Mucosa of stomach (tissue), 1 donor: Measurements from ENCODE around the gene POP7.
"Not testable (repeated sequence)": the region's sequence is repeated elsewhere in the genome, so short reads cannot be mapped to it uniquely, and the experiment has no call there.

Source experiments
- H3K27me3 ChIP-seq: one replicate; pipeline ENCODE4 v1.7.0; 2013; ENCODE audit warnings: mild to moderate bottlenecking, low read length; ENCODE audit not compliant: control insufficient read depth, insufficient read depth
- H3K36me3 ChIP-seq: one replicate; pipeline ENCODE4 v1.7.0; 2013; ENCODE audit warnings: low read length; ENCODE audit not compliant: control insufficient read depth, insufficient read depth
- H3K4me1 ChIP-seq: one replicate; pipeline ENCODE4 v1.7.0; 2013; ENCODE audit warnings: mild to moderate bottlenecking, low read length; ENCODE audit not compliant: control insufficient read depth, insufficient read depth
- H3K4me3 ChIP-seq: one replicate; pipeline ENCODE4 v1.7.0; 2013; ENCODE audit warnings: low read length
- H3K9ac ChIP-seq: one replicate; pipeline ENCODE4 v1.7.0; 2013; ENCODE audit warnings: mild to moderate bottlenecking, low read length, moderate library complexity
- H3K9me3 ChIP-seq: one replicate; pipeline ENCODE4 v1.7.0; 2013; ENCODE audit warnings: mild to moderate bottlenecking, low read length, moderate library complexity; ENCODE audit not compliant: control insufficient read depth
- donor health status: Pancreatic carcinoma.

POP7 gene

GRCh38 chr7:100706672-100707311, 871 bp downstream of the POP7 start:
- peak overlapping the region; percentile 89 for H3K4me3 ChIP-seq
- H3K4me1 ChIP-seq = peaks cover 13% of the 10 kb centered on the region
- H3K36me3 ChIP-seq = no peaks in the 10 kb centered on the region
- peak overlapping the region; percentile 95 for H3K9ac ChIP-seq
- H3K9me3 ChIP-seq = no peaks in the 10 kb centered on the region
- no peaks in the 10 kb centered on the region for H3K27me3 ChIP-seq

DNA sequence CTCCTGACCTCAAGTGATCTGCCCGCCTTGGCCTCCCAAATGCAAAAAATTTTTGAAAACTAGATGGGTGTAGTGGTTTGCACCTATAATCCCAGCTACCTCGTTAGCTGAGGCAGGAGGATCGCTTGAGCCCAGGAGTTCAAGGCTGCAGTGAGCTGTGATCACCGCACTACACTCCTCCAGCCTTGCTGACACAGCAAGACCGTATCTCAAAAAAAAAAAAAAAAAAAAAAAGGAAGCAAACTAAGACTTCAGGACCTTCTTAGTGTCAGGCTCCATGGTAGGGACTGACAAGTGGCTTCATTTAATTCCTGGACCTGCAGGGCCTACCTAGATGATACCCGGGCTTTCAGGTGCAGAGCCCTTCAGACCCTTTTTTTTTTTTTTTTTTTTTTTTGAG, 2.5 kb downstream of the POP7 start:
- Histone ChIP-seq H3K4me3 (no peak overlapping the region), H3K9ac (no peak overlapping the region), H3K27me3 (no peaks in the 10 kb centered on the region), H3K36me3 (no peaks in the 10 kb centered on the region), H3K4me1 (peaks cover 13% of the 10 kb centered on the region), H3K9me3 (no peaks in the 10 kb centered on the region)

- Histone ChIP-seq H3K4me3 (no peak overlapping the region), H3K27me3 (no peaks in the 10 kb centered on the region), H3K4me1 (peaks cover 7% of the 10 kb centered on the region), H3K9me3 (no peaks in the 10 kb centered on the region), H3K9ac (no peak overlapping the region), H3K36me3 (no peaks in the 10 kb centered on the region)
These were observed 4.5 kb downstream of the POP7 start for GRCh38 chr7:100710452-100710851.

GRCh38 chr7:100711369-100711768, 5.4 kb downstream of the POP7 start:
- H3K4me3 ChIP-seq = no peak overlapping the region
- H3K27me3 ChIP-seq = no peaks in the 10 kb centered on the region
- peaks cover 7% of the 10 kb centered on the region for H3K4me1 ChIP-seq
- no peak overlapping the region for H3K9ac ChIP-seq
- no peaks in the 10 kb centered on the region for H3K9me3 ChIP-seq
- H3K36me3 ChIP-seq = no peaks in the 10 kb centered on the region

GRCh38 chr7:100714725-100715124, 8.8 kb downstream of the POP7 start:
- H3K36me3 ChIP-seq = no peaks in the 10 kb centered on the region
- H3K4me3 ChIP-seq = no peak overlapping the region
- no peaks in the 10 kb centered on the region for H3K9me3 ChIP-seq
- no peaks in the 10 kb centered on the region for H3K4me1 ChIP-seq
- H3K9ac ChIP-seq = no peak overlapping the region
- peaks cover 4% of the 10 kb centered on the region for H3K27me3 ChIP-seq

- not testable (repeated sequence) for H3K36me3 ChIP-seq, H3K9ac ChIP-seq, H3K4me3 ChIP-seq, H3K9me3 ChIP-seq, H3K4me1 ChIP-seq
- peaks cover 27% of the 10 kb centered on the region for H3K27me3 ChIP-seq
These were observed 11.2 kb downstream of the POP7 start for GRCh38 chr7:100717073-100717472.

GRCh38 chr7:100719523-100720278, 13.8 kb downstream of the POP7 start:
- Histone ChIP-seq H3K36me3 (no peaks in the 10 kb centered on the region), H3K4me3 (no peak overlapping the region), H3K9ac (no peak overlapping the region), H3K4me1 (no peaks in the 10 kb centered on the region), H3K9me3 (no peaks in the 10 kb centered on the region), H3K27me3 (peaks cover 45% of the 10 kb centered on the region)

- Histone ChIP-seq H3K4me1 (peaks cover 4% of the 10 kb centered on the region), H3K36me3 (no peaks in the 10 kb centered on the region), H3K9ac (no peak within 1 kb of the TSS), H3K4me3 (no peak within 1 kb of the TSS), H3K27me3 (peaks cover 45% of the 10 kb centered on the region), H3K9me3 (no peaks in the 10 kb centered on the region)
These were observed 14.4 kb downstream of the POP7 start, which contains the start of gene EPO for GRCh38 chr7:100720279-100720670. Gene EPO, plus strand, starts transcription at chr7:100720468. Its CDS starts 513 bp downstream, at chr7:100720981.

DNA sequence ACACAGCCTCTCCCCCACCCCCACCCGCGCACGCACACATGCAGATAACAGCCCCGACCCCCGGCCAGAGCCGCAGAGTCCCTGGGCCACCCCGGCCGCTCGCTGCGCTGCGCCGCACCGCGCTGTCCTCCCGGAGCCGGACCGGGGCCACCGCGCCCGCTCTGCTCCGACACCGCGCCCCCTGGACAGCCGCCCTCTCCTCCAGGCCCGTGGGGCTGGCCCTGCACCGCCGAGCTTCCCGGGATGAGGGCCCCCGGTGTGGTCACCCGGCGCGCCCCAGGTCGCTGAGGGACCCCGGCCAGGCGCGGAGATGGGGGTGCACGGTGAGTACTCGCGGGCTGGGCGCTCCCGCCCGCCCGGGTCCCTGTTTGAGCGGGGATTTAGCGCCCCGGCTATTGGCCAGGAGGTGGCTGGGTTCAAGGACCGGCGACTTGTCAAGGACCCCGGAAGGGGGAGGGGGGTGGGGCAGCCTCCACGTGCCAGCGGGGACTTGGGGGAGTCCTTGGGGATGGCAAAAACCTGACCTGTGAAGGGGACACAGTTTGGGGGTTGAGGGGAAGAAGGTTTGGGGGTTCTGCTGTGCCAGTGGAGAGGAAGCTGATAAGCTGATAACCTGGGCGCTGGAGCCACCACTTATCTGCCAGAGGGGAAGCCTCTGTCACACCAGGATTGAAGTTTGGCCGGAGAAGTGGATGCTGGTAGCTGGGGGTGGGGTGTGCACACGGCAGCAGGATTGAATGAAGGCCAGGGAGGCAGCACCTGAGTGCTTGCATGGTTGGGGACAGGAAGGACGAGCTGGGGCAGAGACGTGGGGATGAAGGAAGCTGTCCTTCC, 15.0 kb downstream of the POP7 start:
- Histone ChIP-seq H3K36me3 (no peaks in the 10 kb centered on the region), H3K9me3 (no peaks in the 10 kb centered on the region), H3K4me3 (no peak overlapping the region), H3K4me1 (peaks cover 7% of the 10 kb centered on the region), H3K27me3 (peaks cover 45% of the 10 kb centered on the region), H3K9ac (no peak overlapping the region)

DNA sequence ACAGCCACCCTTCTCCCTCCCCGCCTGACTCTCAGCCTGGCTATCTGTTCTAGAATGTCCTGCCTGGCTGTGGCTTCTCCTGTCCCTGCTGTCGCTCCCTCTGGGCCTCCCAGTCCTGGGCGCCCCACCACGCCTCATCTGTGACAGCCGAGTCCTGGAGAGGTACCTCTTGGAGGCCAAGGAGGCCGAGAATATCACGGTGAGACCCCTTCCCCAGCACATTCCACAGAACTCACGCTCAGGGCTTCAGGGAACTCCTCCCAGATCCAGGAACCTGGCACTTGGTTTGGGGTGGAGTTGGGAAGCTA, 15.5 kb downstream of the POP7 start:
- H3K4me3 ChIP-seq = no peak overlapping the region
- no peak overlapping the region for H3K9ac ChIP-seq
- no peaks in the 10 kb centered on the region for H3K9me3 ChIP-seq
- H3K4me1 ChIP-seq = peaks cover 7% of the 10 kb centered on the region
- H3K36me3 ChIP-seq = no peaks in the 10 kb centered on the region
- peaks cover 45% of the 10 kb centered on the region for H3K27me3 ChIP-seq

GRCh38 chr7:100722480-100723212, 16.7 kb downstream of the POP7 start:
- Histone ChIP-seq H3K9ac (no peak overlapping the region), H3K4me3 (no peak overlapping the region), H3K27me3 (peaks cover 45% of the 10 kb centered on the region), H3K4me1 (peaks cover 7% of the 10 kb centered on the region), H3K36me3 (no peaks in the 10 kb centered on the region), H3K9me3 (no peaks in the 10 kb centered on the region)
